ENCODE data around the gene RFWD3. TPM values are rescaled to one million over a fixed set of nuclear protein-coding genes. Genes with fewer than 3 reads are reported as not detected.
A peak's percentile ranks its signal among the peaks of the same experiment; 100 is the strongest.
"Not testable (repeated sequence)": the region's sequence is repeated elsewhere in the genome, so short reads cannot be mapped to it uniquely, and the experiment has no call there.

Gene RFWD3
- polyA plus RNA-seq, 10 donors: 9.7 to 16.2 (median 11.1) TPM

DNA sequence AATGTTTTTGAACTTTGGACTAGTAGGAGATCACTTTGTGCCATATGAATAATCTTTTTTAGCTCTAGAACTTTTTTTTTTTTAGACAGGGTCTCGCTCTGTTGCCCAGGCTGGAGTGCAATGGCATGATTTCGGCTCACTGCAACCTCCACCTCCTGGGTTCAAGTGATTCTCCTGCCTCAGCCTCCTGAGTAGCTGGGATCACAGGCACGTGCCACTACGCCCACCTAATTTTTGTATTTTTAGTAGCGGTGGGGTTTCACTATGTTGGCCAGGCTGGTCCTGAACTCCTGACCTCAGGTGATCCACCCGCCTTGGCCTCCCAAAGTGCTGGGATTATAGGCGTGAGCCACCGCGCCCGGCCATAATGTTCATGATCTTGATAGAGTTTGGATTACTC lies 2.2 kb upstream of the RFWD3 start:
- not testable (repeated sequence) for DNase-seq

GRCh38 chr16:74667255-74667700 lies 601 bp upstream of the RFWD3 start:
- DNase-seq: peak; percentile 21 to 66 (median 24)

DNA sequence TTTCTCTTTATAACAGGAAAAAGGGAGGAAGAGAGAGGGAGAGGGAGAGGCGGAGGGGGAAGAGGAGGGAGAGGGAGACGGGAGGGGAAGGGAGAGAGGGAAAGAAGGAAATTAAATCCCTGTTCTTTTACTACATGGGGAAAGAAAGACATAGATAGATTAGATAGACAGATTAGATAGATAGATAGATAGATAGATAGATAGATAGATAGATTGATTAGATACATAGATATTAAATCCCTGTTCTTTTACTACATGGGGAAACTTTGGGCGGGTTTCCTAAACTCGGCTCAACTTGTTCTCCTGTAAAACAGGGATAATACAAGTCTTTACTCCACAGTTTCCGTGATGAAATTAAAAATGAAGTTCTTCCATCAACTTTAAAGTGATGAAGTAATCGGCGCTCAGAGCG lies 661 bp downstream of the RFWD3 start:
- DNase-seq: no peak

GRCh38 chr16:74661064-74661463 lies 5.6 kb downstream of the RFWD3 start:
- no peak for DNase-seq

- no peak for DNase-seq
Observed at GRCh38 chr16:74660383-74660782, 6.3 kb downstream of the RFWD3 start.

- no peak for DNase-seq
Observed at GRCh38 chr16:74659041-74659440, 7.6 kb downstream of the RFWD3 start.

DNA sequence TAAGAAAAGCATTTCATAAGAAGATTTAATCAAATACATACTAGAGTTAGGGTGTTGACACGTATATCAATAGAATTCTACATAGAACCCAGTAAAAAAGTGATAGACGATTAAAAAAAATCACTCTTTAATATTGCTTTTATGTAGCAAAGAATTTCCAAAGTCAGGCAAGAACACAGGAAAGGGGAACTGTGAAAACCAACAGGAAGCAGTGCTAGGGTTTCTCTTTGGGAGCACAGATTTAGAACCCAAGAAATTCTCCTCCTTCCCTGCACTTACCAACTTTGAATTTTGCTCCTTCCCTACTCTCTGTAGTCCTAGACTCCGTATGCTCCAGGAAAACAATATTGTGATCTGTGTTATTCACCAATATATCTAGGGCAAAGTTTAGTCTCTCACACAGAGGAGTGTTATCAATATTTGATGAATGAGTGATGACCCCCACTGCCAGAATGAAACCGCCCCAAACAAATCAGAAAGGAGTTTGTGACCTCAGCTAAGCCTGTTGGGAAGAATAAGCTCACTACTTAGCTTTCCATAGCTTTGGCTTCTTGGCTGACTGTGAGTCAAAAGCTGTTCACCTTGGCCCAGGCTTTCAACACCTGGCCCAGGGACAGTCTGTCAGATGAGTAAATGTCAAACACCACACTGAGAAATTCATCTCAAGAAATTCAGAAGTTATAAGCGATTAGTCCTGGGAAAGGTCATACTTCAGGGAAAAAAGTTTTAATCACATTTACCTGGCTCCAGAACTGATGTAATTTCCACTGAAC lies 8.6 kb downstream of the RFWD3 start:
- DNase-seq: no peak

GRCh38 chr16:74654536-74655050 lies 12.1 kb downstream of the RFWD3 start:
- DNase-seq: no peak

DNA sequence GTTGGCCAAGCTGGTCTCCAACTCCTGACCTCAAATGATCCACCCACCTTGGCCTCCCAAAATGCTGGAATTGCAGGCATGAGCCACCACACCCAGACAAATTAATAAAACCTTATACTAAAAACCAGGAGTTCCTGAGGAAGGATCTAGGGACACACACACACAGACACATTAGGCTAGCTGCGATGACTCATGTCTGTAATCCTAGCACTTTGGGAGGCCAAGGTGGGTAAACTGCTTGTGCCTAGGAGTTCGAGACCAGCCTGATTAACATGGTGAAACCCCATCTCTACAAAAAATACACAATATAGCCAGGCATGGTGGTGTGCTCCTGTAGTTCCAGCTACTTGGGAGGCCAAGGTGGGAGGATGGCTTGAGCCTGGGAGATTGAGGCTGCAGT lies 13.8 kb downstream of the RFWD3 start:
- not testable (repeated sequence) for DNase-seq

DNA sequence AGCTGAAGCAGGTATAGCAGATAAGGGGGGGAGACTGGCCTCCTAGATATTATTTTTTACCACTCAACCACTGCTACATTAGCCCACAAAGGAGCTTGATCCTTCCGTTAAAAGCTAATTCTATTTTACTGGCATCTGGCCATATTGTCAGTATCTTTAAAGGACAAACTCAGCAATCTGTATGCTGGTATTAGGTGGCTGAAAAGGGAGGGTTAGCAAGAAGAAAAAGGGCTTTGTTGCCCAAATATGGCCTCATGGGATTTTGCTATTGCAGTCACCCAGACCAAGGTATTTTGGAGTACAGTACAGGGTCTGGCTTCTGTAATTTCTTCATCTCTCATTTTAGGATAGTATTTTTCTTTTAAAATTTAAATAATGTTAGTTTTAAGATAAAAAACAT lies 14.4 kb downstream of the RFWD3 start:
- no peak for DNase-seq

DNA sequence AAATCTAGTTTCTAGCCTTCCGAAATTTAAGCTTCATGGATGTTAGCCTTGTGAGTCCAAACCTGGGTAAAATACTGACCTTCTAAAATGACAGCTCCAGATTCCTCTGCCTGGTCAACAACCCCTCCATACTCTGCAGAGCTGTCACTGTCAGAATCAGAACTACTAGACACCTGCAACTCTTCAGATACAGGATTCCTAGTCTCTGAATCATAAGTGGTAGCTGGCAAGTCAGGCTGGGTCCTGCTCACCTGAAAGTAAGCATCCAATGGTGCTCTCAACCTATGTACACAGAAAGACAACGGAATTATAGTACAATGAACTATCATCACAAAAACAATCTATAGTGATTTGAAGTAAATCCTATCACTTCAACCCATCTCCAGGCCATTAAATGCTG lies 14.8 kb downstream of the RFWD3 start:
- no peak for DNase-seq

- no peak for DNase-seq
Observed at GRCh38 chr16:74650966-74651567, 15.6 kb downstream of the RFWD3 start.

- no peak for DNase-seq
Observed at GRCh38 chr16:74649839-74650504, 16.7 kb downstream of the RFWD3 start.

DNA sequence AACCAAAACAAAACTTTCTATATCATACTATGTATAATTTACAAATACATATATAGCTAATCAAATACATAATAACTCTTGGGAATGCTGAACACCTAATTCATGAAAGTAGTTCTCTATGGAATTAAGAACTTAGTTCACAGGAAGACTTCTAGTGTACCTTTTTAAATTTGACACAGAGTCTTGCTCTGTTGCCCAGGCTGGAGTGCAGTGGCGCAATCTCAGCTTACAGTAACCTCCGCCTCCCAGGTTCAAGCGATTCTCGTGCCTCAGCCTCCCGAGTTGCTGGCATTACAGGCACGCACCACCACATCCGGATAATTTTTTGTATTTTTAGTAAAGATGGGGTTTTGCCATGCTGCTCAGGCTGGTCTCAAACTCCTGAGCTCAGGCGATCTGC lies 24.7 kb downstream of the RFWD3 start:
- DNase-seq: no peak

- no peak for DNase-seq
Observed at GRCh38 chr16:74637742-74638453, 28.8 kb downstream of the RFWD3 start.

DNA sequence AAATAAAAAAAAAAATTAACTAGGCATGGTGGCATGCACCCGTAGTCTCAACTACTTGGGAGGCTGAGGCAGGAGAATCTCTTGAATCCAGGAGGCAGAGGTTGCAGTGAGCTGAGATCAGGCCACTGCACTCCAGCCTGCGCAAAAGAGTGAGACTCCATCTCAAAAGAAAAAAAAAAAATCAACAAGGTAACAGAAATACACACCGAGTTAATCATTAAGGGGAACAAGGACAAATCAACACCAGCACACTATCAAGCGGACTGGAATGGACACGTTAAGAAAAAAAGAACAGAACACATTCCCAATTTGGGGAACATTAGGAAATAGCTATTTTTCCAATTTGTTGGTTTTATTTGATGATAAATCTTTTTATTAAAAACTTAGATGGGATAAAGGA lies 31.4 kb downstream of the RFWD3 start:
- DNase-seq: no peak

GRCh38 chr16:74633686-74634085 lies 33.0 kb downstream of the RFWD3 start:
- no peak for DNase-seq

GRCh38 chr16:74627506-74628220 lies 39.0 kb downstream of the RFWD3 start:
- no peak for DNase-seq

DNA sequence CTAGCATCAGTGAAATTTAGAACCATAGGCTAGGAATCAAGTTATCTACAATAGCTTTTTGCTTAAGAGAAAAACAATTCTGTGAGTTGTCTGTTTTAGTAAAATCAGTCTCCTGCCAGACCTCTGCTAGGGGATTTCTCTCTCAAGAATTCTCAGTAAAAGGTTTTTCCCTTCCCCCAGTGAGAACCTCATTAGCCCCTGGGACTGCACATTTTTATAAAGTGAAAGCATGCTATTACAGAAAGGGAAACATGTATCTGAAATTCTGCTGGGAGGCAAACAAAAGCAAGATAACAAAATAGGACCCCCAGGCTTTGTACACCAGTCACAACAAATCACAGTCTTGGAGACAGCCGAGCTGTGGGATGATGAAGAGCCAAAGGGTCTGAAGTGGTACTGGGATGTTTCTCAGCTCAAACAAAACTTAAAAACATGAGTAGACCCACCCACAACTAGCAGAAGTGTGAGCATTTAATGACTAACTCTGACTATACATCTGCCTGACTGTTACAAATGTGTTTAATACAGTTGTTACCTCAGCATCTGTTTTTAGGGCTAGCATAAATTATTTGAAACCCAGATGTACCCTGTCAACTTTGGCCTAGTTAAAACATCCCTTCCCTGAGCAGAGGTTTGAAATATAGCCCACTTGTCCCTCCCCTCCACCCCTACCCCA lies 39.8 kb downstream of the RFWD3 start:
- no peak for DNase-seq

- no peak for DNase-seq
Observed at GRCh38 chr16:74625500-74626350, 41.0 kb downstream of the RFWD3 start.

Measured in muscle of back (tissue), 11 donors.